NCI-H1694 treated with DMSO at 0.1 percent for 48 hours (cell line): Measurements from ENCODE around the gene MAPKAP1.

Source experiments
- DNase-seq: peaks from one replicate; lab custom pipeline; 2025; lab: John Stamatoyannopoulos, UW

MAPKAP1 gene

DNA sequence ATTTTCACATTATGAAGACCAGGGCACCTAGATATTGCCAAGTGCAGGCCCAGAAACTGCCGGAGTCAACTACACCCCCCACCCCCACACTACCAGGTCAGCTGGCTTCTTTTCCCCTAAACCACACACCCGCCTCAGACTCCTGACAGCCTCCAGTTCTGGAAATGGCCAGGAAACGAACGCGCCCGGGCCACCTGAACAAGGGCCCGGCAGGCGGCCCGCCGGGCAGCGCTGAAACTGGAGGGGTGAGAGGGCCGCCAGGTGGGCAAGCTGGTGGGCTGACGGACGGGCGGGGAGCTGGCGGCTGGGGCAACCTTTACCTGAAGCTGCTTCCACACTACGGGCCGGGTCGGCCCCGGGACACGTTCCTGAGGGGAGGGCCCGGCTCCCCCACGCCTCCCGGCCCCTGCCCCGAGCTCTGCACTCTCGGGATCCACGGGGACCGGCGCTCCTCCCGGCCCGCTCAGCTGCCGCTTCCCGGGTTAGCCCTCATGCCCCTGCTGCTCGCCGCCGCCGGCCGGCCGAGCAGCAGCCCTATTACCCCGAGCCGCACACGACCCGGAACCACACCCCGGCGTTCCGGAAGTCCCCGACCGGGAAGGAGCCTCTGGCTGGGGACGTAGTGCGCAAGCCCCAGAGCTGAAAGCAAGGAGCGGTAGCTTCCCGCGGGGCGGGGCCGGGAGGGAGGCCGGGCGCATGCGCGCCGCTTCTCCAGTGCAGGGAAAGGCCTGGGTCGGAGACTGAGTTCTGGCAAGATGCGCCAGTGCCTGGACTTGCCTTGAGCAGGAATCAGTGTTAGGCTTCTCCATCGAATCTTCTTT lies at the start of gene MAPKAP1:
Gene MAPKAP1 (minus strand): TSS at position 558 of the 821 bp plus-strand sequence. CDS start 34,634 bp downstream, outside the sequence.
- peak; percentile 86 for DNase-seq

DNA sequence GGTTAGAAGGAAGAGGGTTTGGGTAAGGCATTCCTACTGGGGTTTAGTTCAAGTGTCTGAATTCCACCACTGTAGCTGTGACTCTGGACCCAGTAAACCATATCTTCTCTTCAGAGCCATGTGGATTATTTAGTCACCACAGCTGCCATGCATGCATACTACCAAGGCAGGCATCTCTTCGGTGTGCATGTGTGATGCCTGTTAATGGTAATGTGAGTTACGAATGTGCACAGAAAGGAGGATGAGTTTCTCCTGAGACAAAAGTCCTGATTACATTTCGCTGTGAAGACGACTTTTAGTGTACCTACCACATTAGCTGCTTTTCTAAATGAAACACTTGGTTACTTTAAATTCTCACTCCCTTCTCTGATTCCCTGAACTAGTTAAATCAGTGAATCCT lies 49.5 kb upstream of the MAPKAP1 start:
- no peak for DNase-seq

DNA sequence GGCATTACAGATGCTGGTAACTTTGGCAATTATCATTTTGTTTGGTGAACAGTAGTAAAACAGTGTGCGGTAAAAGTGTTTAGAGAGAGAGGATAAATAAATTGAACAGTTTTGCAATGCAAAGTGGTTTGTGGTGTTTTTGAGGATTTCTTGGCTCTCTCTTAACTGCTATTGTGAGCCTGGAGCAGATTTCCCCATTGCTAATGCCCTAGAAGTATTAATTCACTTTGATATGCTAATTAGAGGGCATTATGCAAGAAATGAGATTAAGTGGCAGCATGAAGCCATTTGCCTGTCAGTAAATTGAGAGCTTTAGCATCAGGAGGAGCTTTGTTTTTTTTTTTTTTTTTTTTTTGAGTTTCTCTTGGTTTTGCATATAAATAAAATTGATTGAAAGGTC lies 48.3 kb upstream of the MAPKAP1 start:
- no peak for DNase-seq

DNA sequence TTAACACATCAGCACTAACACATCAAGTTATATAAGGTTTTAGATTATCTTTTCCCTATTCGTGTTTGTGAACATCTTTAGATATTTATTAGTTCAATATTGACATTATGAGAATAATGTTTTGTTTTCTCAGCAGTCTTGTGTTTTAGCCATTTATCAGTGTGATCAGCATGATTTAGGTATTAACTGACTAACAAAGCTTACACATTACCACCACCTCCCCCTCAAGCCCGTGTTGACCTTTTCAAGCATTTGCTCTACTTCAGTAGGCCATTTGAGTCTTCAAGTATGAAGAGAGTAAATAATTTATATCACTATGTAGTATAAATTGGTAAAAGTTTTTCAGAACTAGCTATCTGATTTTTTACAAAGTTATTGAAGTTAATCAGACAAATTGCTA lies 47.1 kb upstream of the MAPKAP1 start:
- no peak for DNase-seq

DNA sequence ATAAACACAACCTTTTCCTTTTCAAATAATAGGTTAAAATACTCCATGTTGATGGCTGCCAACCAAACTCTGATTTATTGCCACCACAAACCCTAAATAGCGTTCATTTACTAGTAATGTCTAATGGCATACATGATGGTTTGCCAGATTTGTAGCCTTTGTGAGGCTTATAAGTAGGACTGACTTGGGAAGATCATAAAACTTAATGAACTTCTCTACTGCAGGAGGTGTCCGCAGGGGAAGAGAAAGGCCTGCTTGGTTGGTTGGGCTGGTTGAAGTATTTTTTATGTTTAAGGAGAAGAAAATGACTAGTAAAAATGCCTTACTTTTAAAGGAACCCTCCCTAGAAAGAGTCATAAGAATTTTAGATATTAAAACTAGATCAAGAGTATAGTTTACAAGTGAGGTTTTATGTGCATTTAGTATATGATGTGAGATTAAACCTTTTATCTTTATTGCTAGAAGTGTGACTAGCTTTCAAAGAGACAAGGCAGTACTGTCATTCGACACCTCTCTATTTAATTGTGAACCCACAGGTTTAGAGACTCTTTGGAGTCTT lies 45.1 kb upstream of the MAPKAP1 start:
- DNase-seq, result peak; percentile 24

DNA sequence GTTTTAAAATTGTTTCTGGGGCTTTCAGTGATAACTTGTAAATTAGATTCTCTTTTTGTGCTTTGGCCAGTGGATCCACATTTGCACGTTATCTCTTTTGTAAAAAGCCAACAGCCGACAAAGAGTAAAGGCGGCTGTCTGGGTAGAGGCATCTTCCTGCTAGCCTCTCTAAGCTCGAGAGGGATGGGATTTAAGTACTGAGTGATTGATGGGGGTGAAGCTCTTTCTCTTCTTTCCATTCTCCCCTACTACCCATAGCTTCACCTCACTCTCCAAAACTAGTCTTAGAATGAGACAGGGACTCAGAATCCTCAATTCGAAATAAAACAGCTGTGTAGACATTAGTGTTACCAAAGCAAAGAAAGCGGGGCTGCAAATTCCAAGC lies 43.6 kb upstream of the MAPKAP1 start:
- DNase-seq, result peak; percentile 37

DNA sequence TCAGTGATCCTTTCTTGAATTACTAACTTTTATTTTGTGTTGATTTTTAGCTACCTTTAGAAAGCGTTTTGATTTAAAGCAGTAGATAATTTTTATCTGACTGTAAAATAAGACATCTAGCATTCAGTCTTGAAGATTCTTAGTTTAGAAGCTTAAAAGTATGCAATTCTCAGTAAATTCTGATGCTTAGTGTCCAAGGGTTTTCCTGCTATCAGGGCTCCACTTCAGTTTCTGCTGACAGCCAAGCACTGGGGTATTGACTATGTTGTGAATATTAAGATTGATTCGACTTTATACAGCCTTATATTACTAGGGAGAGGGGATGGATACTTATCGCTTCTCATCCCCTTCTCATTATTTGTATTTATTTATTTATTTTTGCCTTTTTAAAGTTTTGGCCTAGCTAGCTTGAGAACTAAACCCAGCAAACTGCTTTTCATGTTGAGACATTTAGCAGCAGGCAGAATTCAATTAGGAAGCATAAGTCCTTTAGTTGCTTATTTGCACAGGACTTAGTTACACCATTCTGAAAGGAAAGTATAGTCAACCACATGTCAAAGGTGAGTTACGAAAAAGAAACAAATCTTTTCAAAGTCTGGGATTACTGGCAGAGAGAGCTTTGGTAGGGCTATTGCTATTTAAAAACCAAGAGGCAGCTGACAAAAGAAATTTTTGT lies 43.1 kb upstream of the MAPKAP1 start:
- DNase-seq, result peak; percentile 9

DNA sequence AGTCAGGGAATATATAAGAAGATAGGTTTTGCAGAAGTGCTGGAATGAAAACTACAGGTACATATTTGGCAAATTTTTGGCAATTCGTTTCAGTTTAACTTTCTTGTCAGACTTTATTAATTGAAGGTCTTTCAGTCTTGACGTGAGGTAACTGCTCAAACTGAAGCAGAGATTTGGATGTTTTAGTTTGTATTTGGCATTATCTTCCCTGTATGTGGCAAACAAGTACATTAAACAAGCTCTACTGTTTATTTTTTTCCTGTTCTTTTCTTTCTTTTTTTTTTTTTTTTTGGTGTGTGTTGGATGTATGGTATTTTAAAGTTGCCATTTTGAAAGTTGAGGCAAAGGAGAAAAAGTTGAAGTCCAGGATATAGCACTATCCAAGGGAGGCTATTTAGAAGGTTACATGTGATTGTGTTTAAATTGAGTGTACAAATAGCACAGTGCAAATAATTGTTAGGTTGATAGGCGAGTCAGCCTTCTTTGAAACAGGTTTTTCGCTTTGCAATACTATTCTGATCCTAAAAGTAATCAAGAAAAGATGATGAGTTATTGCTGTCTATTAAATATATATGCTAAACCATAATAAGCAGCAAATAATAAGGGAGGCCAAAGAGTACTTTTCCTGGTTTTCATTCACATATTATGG lies 42.4 kb upstream of the MAPKAP1 start:
- no peak for DNase-seq

DNA sequence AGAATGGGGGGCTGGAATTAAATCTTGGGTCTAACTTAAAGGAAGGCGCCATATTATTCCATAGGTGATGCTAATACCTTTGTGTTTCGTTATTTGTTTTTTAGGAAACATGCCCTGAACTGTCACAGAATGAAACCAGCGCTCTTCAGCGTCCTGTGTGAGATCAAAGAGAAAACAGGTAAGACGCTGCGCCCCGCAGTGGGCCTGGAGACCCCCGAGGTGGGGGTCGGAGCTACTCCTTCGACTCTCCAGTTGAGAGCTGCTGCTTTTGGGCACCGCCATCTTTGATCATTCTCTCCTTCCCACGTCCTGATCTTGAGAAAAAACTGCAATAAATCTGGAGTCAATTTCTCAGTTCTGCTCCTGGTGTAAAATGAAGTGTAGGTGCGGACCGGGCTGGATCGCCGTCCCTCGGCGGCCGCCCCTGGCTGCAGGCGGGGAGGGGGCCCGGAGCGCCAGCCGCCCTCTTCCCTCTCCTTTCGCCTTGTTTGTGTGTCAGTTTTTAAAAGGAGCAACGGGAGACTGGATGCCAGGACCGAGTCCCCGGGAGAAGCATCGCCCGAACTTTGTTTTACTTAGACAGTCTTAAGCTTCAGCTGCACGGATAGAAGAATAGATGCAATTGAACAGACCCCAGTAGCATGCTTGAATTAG lies 41.6 kb upstream of the MAPKAP1 start:
- no peak for DNase-seq

DNA sequence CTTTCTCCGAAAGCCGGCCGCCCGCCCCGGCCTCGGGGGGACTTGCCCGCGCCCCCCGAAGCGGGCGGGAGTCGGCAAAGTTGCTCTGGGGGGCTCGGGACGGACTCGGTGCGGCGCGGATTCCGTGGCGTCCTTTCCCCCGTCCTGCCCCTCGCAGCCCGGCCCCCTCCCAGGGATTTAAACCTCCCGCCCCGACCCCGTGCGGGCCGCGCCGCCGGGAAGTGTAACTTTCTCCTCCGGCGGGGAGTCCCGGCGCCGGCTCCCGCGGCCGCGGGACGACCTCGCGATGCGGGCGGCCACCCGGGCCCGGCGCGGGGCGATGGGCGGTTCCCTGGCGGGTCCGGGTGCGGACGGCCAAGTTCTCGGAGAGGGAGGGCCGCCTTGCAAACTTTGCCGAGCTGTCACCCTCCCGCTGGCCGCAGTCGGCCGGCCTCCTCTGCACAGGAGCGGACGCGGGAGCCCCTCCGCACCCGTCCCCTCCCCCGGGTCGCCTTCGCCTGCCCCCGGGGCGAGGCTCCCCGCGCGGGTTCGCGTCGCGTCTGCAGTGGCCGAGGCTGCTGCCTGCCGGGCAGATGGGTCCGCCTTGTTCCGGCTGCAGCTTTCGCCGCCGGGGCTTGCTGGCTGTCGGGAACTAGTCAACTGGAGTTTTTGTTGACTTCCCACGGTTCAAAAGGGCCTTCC lies 40.9 kb upstream of the MAPKAP1 start:
- no peak for DNase-seq

DNA sequence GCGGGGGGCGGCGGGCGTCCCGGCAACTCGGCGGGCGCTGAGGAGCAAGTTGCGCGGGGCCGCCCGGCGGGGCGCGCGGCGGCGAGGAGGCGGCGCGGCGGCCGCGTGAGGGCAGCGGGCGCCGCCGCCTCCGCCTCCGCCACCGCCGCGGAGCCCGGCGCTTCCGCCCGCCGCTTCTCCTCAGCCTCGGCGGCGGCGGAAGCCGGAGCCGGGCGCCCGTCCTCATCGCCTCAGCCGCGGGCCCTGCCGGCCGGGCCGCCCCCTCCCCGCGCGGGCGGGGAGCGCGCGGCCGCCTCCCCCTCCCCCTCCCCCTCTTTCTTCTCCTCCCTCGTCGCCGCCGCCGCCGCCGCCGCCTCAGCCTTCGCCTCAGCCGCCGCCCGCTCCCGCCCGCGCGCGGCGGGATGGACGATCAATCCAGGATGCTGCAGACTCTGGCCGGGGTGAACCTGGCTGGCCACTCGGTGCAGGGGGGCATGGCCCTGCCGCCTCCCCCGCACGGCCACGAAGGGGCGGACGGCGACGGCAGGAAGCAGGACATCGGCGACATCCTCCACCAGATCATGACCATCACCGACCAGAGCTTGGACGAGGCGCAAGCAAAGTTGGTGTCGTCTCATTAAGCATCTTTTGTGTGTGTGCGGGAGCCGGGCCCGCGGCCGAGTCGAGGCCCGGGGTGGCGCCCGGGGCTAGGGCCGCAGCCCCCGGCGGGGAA lies 40.2 kb upstream of the MAPKAP1 start, which contains the start of gene PBX3:
Gene PBX3 (plus strand): TSS at position 321 of the 712 bp plus-strand sequence.
- DNase-seq, result no peak

DNA sequence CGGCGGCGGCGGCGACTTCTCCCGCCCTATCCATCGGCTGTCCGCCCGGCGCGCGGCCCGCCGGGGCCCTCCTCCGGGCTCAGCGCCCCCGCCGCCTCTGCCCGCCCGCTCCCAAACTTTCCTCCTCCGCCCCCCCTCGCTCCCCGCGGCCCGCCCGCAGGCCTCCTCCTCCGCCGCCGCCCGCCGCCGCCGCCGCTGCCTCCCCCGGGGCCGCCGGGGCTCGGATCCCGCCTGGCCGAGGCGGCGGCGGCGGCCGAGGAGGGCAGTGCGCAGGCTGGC lies 39.7 kb upstream of the MAPKAP1 start:
- no peak for DNase-seq

DNA sequence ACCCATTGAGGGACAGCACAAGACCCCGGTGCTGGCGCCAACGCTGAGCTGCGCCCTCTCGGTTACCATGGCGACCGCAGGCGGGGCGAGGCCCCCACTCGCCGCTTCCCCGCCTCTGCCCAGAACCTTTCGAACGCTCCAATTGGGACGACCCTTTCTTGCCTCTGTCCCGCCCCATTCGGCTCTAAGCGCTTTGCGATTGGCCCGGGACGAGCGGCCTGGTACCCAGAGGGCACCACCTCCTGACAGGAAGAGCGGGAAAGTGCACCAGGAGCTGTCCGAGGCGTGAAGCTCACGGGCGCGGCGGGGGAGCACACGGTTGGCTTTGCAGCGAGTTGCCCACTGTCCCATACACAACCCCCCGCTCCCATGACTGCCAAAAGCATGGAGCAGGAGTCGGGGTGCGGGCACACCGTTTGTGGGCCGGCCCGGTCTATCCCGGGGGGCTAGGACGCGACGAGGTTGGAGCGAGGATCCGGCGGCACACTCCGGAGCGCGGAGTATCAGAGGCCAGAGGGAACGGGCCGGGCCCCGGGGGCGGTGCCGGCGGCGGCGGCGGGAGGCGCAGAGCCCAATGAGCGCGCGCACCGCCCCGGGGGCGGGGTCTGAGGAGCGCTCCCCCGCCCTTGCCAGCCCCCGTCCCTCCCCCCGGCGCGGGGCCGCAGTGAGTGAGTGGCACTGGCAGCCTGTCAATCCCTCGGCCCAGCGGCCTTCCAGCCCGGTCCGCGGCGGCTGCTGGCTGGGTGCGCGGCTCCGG lies 39.2 kb upstream of the MAPKAP1 start:
- DNase-seq, result peak; percentile 85

DNA sequence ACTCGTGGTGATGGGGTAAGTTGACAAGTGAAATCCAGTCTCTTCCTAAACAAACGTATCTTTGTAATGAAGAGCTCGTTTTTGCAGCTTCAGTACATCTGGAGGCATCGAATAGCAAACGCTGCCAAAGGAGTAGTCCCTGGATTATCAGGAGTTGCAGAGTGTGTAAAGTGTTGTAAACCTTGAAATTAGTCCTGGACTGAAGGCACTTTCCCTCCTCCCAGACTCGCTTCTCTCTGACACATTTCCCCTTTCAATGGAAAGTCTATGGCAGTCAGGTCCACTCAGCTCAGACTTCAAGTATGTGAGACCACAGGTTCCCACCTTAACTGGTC lies 38.6 kb upstream of the MAPKAP1 start:
- DNase-seq, result no peak

DNA sequence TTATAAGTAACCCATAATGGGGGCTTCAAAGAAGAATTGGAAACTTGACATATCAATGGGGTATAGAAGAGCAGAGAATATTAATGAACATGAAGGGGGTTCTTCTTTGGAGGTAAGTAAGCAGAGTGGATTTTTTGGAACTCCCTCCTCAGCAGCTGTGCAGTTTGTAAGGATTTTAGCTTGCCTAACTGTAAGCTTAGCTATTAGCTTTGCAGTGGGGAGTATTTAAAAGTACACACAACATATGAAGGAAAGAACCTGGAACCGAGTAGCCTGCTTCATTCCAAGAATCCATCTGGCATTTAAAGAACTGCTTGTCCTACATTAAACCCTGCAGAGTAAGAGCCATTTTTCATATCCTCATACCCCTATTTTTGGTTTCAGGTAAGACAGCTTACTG lies 38.0 kb upstream of the MAPKAP1 start:
- DNase-seq, result no peak

DNA sequence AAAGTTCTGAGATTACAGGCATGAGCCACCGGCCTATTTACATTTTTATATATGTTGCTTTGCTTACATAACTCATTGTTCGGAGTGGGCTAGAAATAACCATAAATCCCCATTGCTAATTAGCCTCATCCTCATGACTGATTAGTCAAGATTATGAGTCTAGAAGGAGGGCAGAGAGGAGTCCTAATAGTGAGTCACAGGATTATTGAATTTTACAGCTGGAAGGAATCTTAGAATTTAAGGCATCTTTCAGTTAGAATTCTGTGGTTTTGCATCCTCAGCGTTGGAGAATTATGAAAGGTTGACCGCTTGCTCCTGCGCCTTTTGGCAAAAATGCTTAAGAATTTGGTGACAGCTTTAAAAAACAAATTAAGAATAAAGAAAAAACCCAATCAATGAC lies 37.6 kb upstream of the MAPKAP1 start:
- DNase-seq, result no peak

DNA sequence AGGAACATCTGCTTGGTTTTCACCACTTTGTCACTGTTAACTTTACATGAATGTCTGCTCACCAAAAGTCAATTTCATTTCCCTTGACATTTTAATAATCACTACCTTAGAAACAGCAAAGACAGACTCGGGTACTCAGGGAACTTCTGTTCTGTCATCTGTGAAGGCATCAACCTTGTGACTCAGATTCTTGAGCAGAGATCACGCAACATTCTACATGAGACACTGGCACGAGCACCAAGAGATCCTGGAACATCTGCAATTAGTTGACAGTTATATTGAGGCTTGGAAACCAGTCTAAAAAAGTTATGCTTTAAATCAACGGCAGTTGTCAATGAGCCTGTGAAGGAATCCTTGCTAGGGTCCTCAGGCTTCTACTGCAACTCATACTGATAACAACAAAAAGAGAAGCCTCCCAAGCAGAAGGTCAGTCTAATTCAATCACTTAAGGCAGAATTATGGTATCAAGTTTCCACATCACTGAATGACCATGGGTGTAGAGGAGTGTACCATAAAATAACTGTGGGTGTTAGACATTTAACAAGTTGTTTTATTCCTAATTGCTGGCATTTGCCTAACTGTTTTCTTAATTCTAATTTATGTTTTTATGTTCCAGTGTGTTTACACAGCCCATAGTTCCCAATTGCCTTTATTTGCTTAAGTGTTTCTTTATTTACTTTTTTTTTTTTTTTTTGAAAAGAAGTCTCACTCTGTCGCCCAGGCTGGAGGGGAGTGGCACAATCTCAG lies 36.8 kb upstream of the MAPKAP1 start:
- no peak for DNase-seq

DNA sequence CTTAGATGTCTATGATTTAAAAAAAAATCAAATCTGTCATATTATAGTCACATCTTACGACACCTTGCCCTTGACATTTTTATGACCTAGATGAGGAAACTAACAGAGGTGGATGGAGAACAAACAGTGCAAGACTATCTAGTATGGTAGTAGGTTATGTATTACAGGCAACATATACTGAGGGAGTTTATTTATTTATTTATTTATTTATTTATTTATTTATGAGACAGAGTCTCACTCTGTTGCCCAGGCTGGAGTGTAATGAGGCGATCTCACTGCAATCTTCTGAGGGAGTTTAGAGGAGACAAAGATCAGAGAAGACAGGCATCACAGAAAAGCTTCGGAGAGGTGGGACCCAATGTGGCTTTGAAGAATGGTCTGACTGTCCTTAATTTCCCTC lies 35.6 kb upstream of the MAPKAP1 start:
- DNase-seq, result no peak

DNA sequence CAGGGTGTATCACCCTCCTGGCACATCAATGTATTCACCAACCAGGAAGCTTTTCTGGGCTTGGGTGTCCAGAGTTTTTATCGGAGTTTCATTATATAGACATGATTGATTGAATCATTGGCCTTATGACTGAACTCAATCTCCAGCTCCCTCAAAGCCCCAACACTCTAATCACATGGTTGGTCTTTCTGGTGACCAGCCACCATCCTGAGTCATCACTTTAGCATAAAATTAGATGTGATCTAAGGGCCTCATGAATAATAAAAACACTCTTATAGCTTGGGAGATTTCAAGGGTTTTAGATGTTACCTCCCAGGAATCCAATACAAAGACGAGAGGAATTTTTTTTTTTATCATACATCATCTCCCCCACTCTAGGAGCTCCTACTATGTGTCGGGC lies 32.4 kb upstream of the MAPKAP1 start:
- no peak for DNase-seq

DNA sequence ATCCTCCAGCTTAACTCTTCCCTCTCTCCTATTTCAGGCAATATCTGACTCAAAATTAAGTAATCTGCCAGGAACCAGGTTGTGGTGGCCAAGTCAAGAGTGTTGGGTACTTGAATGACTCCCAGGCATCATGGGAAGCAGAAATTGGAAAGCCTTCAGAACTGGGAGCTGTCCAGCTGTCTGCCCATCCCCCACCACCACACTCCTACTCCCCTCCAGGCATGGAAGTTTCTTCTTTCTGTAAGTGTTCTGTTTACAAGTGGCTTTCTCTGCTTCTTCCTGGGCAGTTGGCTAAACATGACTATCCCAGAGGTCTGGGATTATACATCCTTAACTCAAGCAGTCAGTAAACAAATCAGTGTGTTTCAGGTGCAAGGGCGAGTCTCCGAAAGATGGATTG lies 25.6 kb upstream of the MAPKAP1 start:
- DNase-seq, result no peak
